NT2/D1 (cell line): ENCODE data around the gene FGFBP3.

Source experiments
- SUZ12 ChIP-seq: IDR thresholded peaks from 2 replicates; pipeline ENCODE4 v1.6.1; 2011; ENCODE audit not compliant: insufficient read length, insufficient read depth; ENCODE audit errors: extremely low read depth
- YY1 ChIP-seq: IDR thresholded peaks from 2 replicates; pipeline ENCODE4 v1.6.1; 2011; ENCODE audit not compliant: insufficient read length, insufficient read depth
- ZNF274 ChIP-seq: IDR thresholded peaks from 2 replicates; pipeline ENCODE4 v1.6.1; 2011; ENCODE audit warnings: mild to moderate bottlenecking, low read depth, low read length

DNA sequence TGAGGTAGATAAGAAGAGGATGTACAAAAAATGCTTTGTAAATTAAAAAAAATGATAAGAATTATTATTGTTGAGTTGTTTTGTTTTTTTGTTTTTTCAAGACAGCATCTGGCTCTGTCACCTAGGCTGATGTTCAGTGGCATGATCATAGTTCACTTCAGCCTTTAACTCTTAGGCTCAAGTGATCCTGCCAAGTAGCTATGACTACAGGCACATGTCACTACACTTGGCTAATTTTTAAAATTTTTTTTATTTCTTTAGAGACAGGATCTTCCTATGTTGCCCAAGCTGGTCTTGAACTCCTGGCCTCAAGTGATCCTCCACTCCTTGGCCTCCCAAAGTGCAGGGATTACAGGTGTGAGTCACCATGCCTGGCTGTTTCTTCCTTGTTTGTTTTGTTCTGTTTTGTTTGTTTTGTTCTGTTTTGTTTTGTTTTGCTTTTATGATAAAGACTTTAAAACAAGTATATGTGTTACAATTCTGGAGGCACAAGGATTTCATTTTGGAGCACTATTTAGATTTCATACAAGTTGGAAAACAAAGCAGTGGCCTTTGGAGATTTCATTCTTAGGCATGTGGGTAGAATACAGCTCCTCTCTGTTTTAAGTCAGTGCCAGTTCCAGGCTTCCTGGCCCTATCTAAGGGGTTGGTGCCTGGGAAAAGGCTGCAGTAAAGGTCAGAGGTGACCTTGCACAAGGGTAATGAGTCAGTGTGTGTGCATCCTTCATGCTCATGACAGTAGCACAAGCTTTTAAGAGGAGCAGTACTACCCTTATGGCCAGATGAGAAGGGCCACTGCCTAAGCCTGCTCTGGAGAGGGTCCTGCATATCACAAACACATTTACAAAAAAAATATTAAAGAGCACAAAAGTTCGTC lies 17.9 kb downstream of the FGFBP3 start:
- TF ChIP-seq ZNF274 (no peak), YY1 (no peak), SUZ12 (no peak)
